GM18511 (cell line): ENCODE results near the gene ADGRD2.

Experiments
- ATAC-seq: cut with Tn5 transposase; IDR thresholded peaks from one replicate; pipeline ENCODE4 v1.9.1; 2021; ENCODE audit warnings: mild to moderate bottlenecking, moderate library complexity; ENCODE audit not compliant: unreplicated experiment

Gene ADGRD2

DNA sequence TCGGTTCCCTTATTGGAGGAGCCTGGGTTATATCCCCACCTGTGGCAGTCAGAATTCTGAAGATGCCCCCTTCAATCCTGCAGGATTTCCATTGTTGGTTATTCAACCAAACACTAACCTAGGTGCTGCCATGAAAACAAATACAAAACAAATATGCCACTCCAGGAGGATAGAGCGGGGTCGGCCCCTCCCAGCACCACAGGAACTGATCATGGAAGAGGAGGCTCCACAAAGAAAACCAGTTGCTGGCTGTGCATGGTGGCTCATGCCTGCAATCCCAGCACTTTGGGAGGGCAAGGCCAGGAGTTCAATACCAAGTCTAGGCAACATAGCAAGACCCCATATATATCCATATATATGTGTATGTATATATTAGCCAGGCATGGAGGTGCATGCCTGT is 13.2 kb upstream of the ADGRD2 start:
- ATAC-seq = no peak

DNA sequence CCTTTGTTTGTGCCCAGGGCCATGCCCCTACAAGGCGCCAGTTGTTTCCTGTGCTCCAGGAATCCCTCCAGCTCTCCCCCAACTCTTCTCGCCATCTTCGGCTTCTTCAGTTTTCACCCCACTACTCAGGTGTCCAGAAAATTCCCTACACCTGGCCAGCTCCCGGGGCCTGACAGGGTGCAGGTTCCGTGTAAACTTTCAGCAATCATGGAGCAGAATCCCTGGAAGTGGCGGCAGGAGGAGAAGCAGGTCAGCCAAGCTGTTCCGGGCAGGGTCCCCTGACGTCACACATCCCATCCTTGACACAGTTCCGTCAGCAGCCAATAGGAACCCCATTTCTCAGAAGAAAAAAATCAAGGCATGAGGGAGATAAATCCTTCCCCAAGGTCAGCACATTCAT is 12.2 kb upstream of the ADGRD2 start:
- ATAC-seq = no peak

GRCh38 chr9:124439086-124439485 is 11.2 kb upstream of the ADGRD2 start:
- ATAC-seq = no peak

DNA sequence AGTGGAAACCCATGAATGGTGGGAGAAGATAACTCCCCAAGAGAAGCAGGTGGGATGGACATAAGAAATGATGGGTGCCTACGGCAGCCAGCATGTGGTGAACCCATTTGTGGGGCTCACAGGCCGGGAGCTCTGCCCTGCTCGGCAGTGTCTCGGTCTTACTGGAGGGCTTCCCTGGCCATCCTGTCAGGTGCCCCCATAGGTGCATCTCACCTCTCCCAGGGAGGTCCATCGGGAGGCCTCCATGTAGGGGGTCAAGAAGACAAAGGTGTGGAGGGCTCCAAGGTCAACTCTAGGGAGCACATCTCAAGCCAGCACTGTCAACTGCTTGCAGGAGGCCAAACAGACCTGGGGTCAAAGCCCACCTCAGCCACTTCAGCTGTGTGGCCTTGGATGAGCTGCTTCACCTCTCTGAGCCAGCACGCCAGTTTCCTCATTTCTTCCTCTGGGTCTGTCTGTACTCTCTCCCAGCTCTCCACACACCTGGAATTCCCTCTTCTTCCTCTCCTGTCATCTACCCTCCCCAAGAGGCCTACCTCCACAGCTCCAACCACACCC is 10.5 kb upstream of the ADGRD2 start:
- no peak for ATAC-seq

DNA sequence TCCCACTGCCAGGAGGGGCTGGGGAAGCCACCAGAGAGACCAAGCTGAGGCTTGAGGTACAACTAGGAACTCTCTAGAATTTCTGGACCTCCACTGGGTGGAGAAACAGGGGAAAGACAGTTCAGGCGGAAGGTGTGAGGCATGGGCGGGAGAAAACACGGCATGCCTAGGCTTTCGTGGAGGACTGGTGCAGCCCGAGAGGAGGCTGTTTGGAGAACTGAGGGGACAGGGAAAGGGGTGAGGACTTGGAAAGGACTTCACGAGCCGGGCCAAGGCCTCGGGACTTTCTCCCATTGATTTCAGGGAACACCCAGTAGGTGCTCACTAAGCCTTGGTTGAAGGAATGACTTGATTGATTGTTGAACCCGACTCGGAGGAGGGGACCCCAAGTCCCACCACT is 9.5 kb upstream of the ADGRD2 start:
- ATAC-seq = no peak

DNA sequence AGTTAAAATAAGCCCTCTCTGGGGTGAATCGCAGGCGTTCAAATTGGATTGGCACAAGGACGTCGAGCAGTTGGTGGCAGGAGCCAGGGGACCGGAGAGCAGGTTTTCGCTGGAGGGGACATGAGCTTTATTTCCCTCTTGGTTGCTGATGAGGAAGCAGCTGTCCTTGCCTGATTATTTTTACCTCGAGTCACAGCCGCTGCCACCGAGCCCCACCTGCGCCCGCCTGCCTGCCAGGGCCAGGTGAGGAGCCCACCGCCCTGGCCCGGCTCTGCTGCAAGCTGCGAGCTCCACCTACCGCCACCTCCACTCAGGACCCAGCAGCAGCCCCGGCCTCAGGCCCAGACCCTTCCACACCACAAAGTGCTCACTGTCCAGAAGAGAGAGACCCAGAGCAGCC is 9.0 kb upstream of the ADGRD2 start:
- ATAC-seq = no peak

- ATAC-seq = no peak
Observed at GRCh38 chr9:124442379-124442778, 7.9 kb upstream of the ADGRD2 start.

- ATAC-seq = no peak
Observed at GRCh38 chr9:124442826-124443225, 7.4 kb upstream of the ADGRD2 start.

DNA sequence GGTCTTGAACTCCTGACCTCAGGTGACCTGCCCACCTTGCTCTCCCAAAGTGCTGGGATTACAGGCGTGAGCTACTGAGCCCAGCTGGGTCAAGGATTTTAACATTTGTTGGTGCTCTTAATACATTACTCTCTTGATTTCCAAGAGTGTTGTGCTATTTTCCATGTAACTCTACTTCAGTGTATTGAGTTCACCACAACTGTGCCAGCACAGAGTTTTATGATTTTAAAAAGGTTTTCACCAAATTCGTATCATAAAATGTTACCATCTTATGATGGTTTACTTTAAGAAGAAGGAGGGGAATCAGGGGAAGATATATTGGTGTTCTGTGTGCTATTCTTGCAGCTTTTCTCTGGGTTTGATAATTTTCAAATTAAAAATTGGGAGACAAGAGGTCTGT is 6.6 kb upstream of the ADGRD2 start:
- ATAC-seq = no peak

GRCh38 chr9:124444166-124444565 is 6.1 kb upstream of the ADGRD2 start:
- no peak for ATAC-seq

DNA sequence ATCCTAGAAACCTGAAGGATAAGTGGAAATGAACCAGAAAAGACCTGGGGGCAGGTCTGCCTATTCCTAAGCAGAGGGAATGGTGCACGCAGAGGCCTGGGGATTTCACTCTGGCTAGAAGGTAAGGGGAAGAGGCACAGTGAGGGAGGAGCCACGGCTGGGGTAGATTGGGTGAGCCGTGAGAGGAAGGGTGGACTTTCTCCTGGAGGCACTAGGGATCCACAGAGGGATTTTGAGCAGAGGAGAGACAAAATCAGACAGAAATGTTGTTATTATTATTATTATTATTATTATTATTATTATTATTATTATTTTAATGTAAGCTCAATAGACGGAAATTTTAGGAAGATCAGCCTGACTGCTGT is 3.0 kb upstream of the ADGRD2 start:
- ATAC-seq = no peak

DNA sequence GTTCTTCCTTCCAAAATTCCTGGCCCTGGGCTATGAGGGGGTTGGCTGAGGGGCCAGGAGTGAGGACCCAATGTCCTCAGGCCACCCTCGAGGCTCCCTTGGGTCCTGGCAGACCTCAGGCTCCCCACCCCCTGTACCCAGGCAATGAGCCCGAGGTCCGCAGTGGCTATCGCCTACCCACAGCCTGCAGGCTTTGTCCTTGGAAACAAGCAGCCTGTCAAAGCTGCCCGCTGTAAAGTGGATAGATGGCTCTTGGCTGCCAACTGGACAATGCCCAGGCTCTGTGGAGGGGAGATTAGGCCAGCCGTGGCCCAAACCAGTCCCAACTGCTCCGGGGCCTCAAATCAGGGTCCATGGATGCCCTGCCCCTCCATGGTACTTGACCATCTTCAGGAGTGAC is 2.2 kb upstream of the ADGRD2 start:
- no peak for ATAC-seq

DNA sequence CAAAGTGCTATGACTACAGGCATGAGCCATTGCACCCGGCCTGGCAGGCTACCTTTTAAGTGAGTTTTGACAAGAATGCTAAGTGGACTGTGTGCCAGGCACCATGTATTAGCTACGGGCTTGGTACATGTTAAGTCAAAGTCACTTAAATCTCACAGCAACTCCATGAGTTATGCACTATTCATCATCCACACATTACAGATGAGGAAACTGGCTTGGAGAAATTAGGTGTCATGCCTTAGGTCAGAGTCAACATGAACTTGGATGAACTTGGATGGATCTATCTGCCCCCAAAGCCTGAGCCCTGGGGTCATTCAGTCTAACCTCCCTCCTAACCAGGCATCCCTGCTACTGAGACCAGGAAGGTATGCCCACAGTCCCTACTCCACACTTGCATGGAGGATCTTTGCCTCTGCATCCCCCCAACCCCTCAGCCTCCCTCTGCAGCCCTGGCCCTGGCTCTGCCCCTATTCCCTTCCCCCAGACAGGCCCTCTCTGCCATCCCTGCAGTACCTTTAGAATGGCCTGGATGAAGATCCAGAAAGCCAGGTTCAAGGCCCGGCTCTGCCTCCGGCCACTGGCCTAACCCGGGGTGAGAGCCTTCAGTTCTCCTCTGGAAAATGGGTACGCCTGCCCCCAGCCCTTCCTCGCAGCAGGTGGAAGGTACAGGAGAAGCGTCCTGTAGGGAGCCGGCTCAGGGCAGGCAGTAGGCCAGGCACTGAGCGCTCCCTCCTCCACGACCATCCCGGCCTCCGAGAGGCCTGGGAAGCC is 685 bp upstream of the ADGRD2 start:
- ATAC-seq = no peak

- no peak for ATAC-seq
Observed at GRCh38 chr9:124450931-124451661, 845 bp downstream of the ADGRD2 start.

GRCh38 chr9:124452326-124452725 is 2.1 kb downstream of the ADGRD2 start:
- no peak for ATAC-seq

GRCh38 chr9:124452841-124453585 is 2.8 kb downstream of the ADGRD2 start:
- no peak for ATAC-seq

- no peak for ATAC-seq
Observed at GRCh38 chr9:124453586-124454191, 3.4 kb downstream of the ADGRD2 start.

DNA sequence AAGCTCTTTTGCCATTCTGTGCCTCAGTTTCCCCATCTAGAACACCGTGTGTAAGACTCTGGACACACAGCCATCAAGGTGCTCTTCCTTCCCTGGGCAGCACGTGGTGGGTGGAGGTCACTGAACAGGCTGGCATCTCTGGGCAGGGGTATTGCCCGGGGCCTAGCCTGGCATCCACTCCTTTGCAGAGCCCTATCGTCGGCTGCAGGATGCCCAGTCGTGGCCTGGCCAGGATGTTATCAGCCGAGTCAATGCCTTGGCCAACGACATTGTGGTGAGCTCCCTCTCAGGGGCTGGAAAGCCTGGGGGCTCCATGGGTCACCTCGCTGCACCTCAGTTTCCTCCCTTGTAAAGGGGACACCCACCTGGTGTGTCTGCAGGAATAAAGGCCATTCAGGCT is 4.0 kb downstream of the ADGRD2 start:
- ATAC-seq = no peak

- ATAC-seq = no peak
Observed at GRCh38 chr9:124454791-124455443, 4.7 kb downstream of the ADGRD2 start.

- no peak for ATAC-seq
Observed at GRCh38 chr9:124455820-124456219, 5.6 kb downstream of the ADGRD2 start.
